Peyer's patch (tissue), 4 donors: Measurements from ENCODE around the gene HS6ST3. TPM values are rescaled to one million over a fixed set of nuclear protein-coding genes. Genes with fewer than 3 reads are reported as not detected.

Experiments
- DNase-seq, 3 donors: peaks; one replicate each; pipeline ENCODE4 v3.0.0-alpha.2; 2017 to 2019
- H3K27ac ChIP-seq, 4 donors: fragments of 200-600 bp; sonication (generic); one replicate each; pipeline ENCODE4 v1.5.1; 2016 to 2019
- H3K27me3 ChIP-seq, 2 donors: fragments of 200-600 bp; sonication (generic); one replicate each; pipeline ENCODE4 v1.5.1; 2019
- H3K36me3 ChIP-seq, 3 donors: fragments of 200-600 bp; sonication (generic); one replicate each; pipeline ENCODE4 v1.5.1; 2016 to 2019
- H3K4me1 ChIP-seq, 4 donors: fragments of 200-600 bp; sonication (generic); one replicate each; pipeline ENCODE4 v1.5.1; 2016 to 2019
- H3K4me3 ChIP-seq, 4 donors: fragments of 200-600 bp; sonication (generic); 1 replicate in 3 of 4; 2 replicates in 1 of 4; pipeline ENCODE4 v1.5.1; 2016 to 2019; ENCODE audit warnings: mild to moderate bottlenecking in 1 of 4
- H3K9me3 ChIP-seq, 4 donors: fragments of 200-600 bp; sonication (generic); one replicate each; pipeline ENCODE4 v1.5.1; 2016 to 2019; ENCODE audit warnings: mild to moderate bottlenecking in 1 of 4
- POLR2A ChIP-seq, 2 donors: fragments of 450-650 bp; IDR thresholded peaks; one replicate each; pipeline ENCODE4 v1.5.1; 2017; ENCODE audit warnings: antibody characterized with exemption in 2 of 2, mild to moderate bottlenecking in 2 of 2, moderate library complexity in 2 of 2
- total RNA-seq, 4 donors: library from RNA; depleted of rRNA; stranded (reverse); fragments of >200 nt; gene quantifications; one replicate each; pipeline ENCODE4 v1.1.0, GENCODE V29; 2016
- TF ChIP-seq, protein P1 (sequence below), 6 experiments: fragments of 450-650 bp in 4 of 6; fragments of 200-600 bp in 2 of 6; sonication (generic) in 1 of 6; IDR thresholded peaks; one replicate each; pipeline ENCODE4 v1.5.1; 2017 to 2019; ENCODE audit warnings: antibody characterized with exemption in 6 of 6, mild to moderate bottlenecking in 3 of 6, moderate library complexity in 1 of 6

Gene HS6ST3
- total RNA-seq, 4 donors from 2014 or later, result 0.09 TPM; not detected in 3

GRCh38 chr13:96388598-96388997 is 298.7 kb downstream of the HS6ST3 start:
- Histone ChIP-seq H3K4me1 (no peaks in the 10 kb centered on the region), H3K36me3 (no peaks in the 10 kb centered on the region), H3K4me3 (no peak overlapping the region), H3K27ac (no peak overlapping the region), H3K9me3 (no peaks in the 10 kb centered on the region), H3K27me3 (no peaks in the 10 kb centered on the region)
- no peak for DNase-seq
- TF ChIP-seq, protein P1, sequence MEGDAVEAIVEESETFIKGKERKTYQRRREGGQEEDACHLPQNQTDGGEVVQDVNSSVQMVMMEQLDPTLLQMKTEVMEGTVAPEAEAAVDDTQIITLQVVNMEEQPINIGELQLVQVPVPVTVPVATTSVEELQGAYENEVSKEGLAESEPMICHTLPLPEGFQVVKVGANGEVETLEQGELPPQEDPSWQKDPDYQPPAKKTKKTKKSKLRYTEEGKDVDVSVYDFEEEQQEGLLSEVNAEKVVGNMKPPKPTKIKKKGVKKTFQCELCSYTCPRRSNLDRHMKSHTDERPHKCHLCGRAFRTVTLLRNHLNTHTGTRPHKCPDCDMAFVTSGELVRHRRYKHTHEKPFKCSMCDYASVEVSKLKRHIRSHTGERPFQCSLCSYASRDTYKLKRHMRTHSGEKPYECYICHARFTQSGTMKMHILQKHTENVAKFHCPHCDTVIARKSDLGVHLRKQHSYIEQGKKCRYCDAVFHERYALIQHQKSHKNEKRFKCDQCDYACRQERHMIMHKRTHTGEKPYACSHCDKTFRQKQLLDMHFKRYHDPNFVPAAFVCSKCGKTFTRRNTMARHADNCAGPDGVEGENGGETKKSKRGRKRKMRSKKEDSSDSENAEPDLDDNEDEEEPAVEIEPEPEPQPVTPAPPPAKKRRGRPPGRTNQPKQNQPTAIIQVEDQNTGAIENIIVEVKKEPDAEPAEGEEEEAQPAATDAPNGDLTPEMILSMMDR (IDR thresholded peaks at IDR 0.05), result no peak
- no peak for TF ChIP-seq POLR2A (IDR thresholded peaks at IDR 0.05)

DNA sequence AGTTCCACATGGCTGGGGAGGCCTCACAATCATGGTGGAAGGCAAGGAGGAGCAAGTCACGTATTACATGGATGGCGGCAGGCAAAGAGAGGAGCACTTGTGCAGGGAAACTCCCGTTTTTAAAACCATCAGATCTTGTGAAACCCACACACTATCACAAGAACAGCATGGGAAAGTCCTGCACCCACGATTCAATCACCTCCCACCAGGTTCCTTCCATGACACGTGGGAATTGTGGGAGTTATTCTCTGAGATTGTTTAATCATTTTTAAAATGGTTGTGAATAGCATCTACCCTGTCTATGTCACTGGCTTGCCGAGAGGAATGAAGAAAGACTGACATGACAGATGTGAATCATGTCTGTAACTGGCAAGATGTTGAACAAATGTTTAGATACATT is 301.7 kb downstream of the HS6ST3 start:
- no peak overlapping the region for H3K27ac ChIP-seq
- H3K9me3 ChIP-seq, result no peaks in the 10 kb centered on the region
- H3K4me3 ChIP-seq, result no peak overlapping the region
- DNase-seq, result no peak
- no peaks in the 10 kb centered on the region for H3K27me3 ChIP-seq
- TF ChIP-seq, protein P1 (IDR thresholded peaks at IDR 0.05), result no peak
- TF ChIP-seq POLR2A (IDR thresholded peaks at IDR 0.05), result no peak
- H3K36me3 ChIP-seq, result no peaks in the 10 kb centered on the region
- H3K4me1 ChIP-seq, result no peaks in the 10 kb centered on the region

DNA sequence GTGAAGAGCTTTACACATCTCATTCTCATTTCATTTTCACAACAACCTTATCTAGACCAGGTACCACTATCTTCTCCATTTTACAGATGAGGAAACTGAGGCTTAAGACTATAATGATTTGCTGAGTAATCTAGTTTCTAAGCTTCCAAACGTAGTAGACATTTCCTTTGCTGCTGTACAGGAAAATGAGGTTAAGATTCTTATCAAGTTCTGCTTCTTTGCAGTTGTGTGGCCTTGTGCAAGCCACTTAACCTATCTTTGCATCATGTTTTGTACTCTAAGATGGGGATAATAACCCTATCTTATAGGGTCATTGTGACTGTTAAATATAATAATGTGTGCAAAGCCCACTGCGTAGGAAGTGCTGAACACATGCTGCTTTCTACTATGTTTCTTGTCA is 307.9 kb downstream of the HS6ST3 start:
- DNase-seq, result no peak
- no peaks in the 10 kb centered on the region for H3K9me3 ChIP-seq
- H3K27me3 ChIP-seq, result no peaks in the 10 kb centered on the region
- TF ChIP-seq POLR2A (IDR thresholded peaks at IDR 0.05), result no peak
- TF ChIP-seq, protein P1 (IDR thresholded peaks at IDR 0.05), result no peak
- no peaks in the 10 kb centered on the region for H3K4me1 ChIP-seq
- H3K4me3 ChIP-seq, result no peak overlapping the region
- H3K27ac ChIP-seq, result no peak overlapping the region
- H3K36me3 ChIP-seq, result no peaks in the 10 kb centered on the region

- TF ChIP-seq, protein P1 (IDR thresholded peaks at IDR 0.05), result no peak
- TF ChIP-seq POLR2A (IDR thresholded peaks at IDR 0.05), result no peak
- Histone ChIP-seq H3K27ac (no peak overlapping the region), H3K36me3 (no peaks in the 10 kb centered on the region), H3K27me3 (no peaks in the 10 kb centered on the region), H3K4me1 (no peaks in the 10 kb centered on the region), H3K4me3 (no peak overlapping the region), H3K9me3 (no peaks in the 10 kb centered on the region)
- no peak for DNase-seq
Observed at GRCh38 chr13:96398486-96398885, 308.6 kb downstream of the HS6ST3 start.

DNA sequence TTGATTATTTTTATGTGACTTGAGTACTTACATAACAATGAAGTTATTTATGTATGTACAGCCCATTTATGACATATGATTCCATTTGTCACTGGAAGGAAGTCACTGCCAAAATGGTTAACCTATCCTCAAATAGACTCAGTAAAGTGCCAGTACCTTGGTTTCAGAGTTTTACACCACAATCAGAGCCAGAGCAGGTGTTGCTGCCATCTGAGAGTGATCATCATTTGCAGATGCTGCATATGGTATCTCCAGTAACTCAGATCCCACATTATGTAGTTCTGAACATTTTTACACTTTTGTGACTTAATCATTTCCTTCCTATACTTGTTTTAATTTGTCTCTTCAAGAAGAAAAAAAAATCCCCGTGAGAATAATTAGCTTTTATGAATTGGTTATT is 313.3 kb downstream of the HS6ST3 start:
- H3K27ac ChIP-seq, result no peak overlapping the region
- H3K36me3 ChIP-seq, result no peaks in the 10 kb centered on the region
- no peak overlapping the region for H3K4me3 ChIP-seq
- no peaks in the 10 kb centered on the region for H3K27me3 ChIP-seq
- DNase-seq, result no peak
- TF ChIP-seq, protein P1 (IDR thresholded peaks at IDR 0.05), result no peak
- TF ChIP-seq POLR2A (IDR thresholded peaks at IDR 0.05), result no peak
- no peaks in the 10 kb centered on the region for H3K9me3 ChIP-seq
- no peaks in the 10 kb centered on the region for H3K4me1 ChIP-seq

- Histone ChIP-seq H3K27ac (no peak overlapping the region), H3K27me3 (no peaks in the 10 kb centered on the region), H3K4me3 (no peak overlapping the region), H3K4me1 (no peaks in the 10 kb centered on the region), H3K9me3 (no peaks in the 10 kb centered on the region), H3K36me3 (no peaks in the 10 kb centered on the region)
- no peak for DNase-seq
- TF ChIP-seq POLR2A (IDR thresholded peaks at IDR 0.05), result no peak
- TF ChIP-seq, protein P1 (IDR thresholded peaks at IDR 0.05), result no peak
Observed at GRCh38 chr13:96403651-96404050, 313.7 kb downstream of the HS6ST3 start.
